Neutrophil (primary cell): ENCODE results near the gene C1orf174.

Source experiments
- H3K27ac ChIP-seq: fragments of 200-600 bp; sonication (generic); 2 replicates; pipeline ENCODE4 v1.5.1; 2016; ENCODE audit warnings: mild to moderate bottlenecking, moderate library complexity
- H3K27me3 ChIP-seq: fragments of 200-600 bp; sonication (generic); 2 replicates; pipeline ENCODE4 v1.6.0; 2016; ENCODE audit warnings: mild to moderate bottlenecking
- H3K36me3 ChIP-seq: fragments of 200-600 bp; sonication (generic); 2 replicates; pipeline ENCODE4 v1.5.1; 2017
- H3K4me1 ChIP-seq, 2 experiments: fragments of 200-600 bp in 1 of 2; sonication (generic) in 1 of 2; 1 replicate in 1 of 2; 2 replicates in 1 of 2; pipeline versions ENCODE4 v1.5.1 to v1.6.1; 2013 to 2016; ENCODE audit warnings: low read depth in 1 of 2, low read length in 1 of 2, mild to moderate bottlenecking in 1 of 2, moderate library complexity in 1 of 2; ENCODE audit not compliant: control insufficient read depth in 1 of 2, insufficient read depth in 1 of 2
- H3K4me3 ChIP-seq, 2 experiments: fragments of 200-600 bp in 1 of 2; sonication (generic) in 1 of 2; 1 replicate in 1 of 2; 2 replicates in 1 of 2; pipeline ENCODE4 v1.5.1; 2013 to 2016; ENCODE audit warnings: low read depth in 1 of 2, low read length in 1 of 2, mild to moderate bottlenecking in 1 of 2, moderate library complexity in 1 of 2
- H3K9me3 ChIP-seq: fragments of 200-600 bp; sonication (generic); 2 replicates; pipeline ENCODE4 v1.5.1; 2016
- CTCF ChIP-seq: fragments of 200-600 bp; sonication (generic); IDR thresholded peaks from 2 replicates; pipeline ENCODE4 v1.5.1; 2016; ENCODE audit warnings: antibody characterized with exemption

The C1orf174 gene

GRCh38 chr1:3883194-3883925 lies 16.7 kb downstream of the C1orf174 start:
- peaks cover 46% of the 10 kb centered on the region for H3K36me3 ChIP-seq
- no peaks in the 10 kb centered on the region for H3K4me1 ChIP-seq
- H3K27me3 ChIP-seq = no peaks in the 10 kb centered on the region
- H3K9me3 ChIP-seq = no peaks in the 10 kb centered on the region
- TF ChIP-seq CTCF = no peak
- H3K27ac ChIP-seq = no peak overlapping the region
- H3K4me3 ChIP-seq = no peak overlapping the region

- no peak for TF ChIP-seq CTCF
Observed at GRCh38 chr1:3881193-3881480, 18.9 kb downstream of the C1orf174 start.

GRCh38 chr1:3880429-3881192 lies 19.5 kb downstream of the C1orf174 start:
- H3K36me3 ChIP-seq = peaks cover 31% of the 10 kb centered on the region

More at GRCh38 chr1:3881193-3881480, 18.9 kb downstream of the C1orf174 start:
- Histone ChIP-seq H3K4me3 (no peak overlapping the region), H3K9me3 (no peaks in the 10 kb centered on the region), H3K4me1 (no peaks in the 10 kb centered on the region), H3K27ac (no peak overlapping the region), H3K36me3 (peaks cover 32% of the 10 kb centered on the region), H3K27me3 (no peaks in the 10 kb centered on the region)

GRCh38 chr1:3879787-3880428 lies 20.2 kb downstream of the C1orf174 start:
- Histone ChIP-seq H3K36me3 (peaks cover 27% of the 10 kb centered on the region), H3K9me3 (no peaks in the 10 kb centered on the region), H3K27me3 (no peaks in the 10 kb centered on the region), H3K4me1 (no peaks in the 10 kb centered on the region), H3K4me3 (no peak overlapping the region), H3K27ac (no peak overlapping the region)
- TF ChIP-seq CTCF = no peak

More at GRCh38 chr1:3880429-3881192, 19.5 kb downstream of the C1orf174 start:
- TF ChIP-seq CTCF = no peak
- Histone ChIP-seq H3K4me3 (no peak overlapping the region), H3K4me1 (no peaks in the 10 kb centered on the region), H3K27ac (no peak overlapping the region), H3K9me3 (no peaks in the 10 kb centered on the region), H3K27me3 (no peaks in the 10 kb centered on the region)

GRCh38 chr1:3879099-3879498 lies 21.0 kb downstream of the C1orf174 start:
- Histone ChIP-seq H3K36me3 (peaks cover 26% of the 10 kb centered on the region), H3K27ac (no peak overlapping the region), H3K4me1 (no peaks in the 10 kb centered on the region), H3K9me3 (no peaks in the 10 kb centered on the region), H3K4me3 (no peak overlapping the region), H3K27me3 (no peaks in the 10 kb centered on the region)
- TF ChIP-seq CTCF = no peak
